Esophagus squamous epithelium (tissue), 4 donors: ENCODE data around the gene PPP1R27.

Experiments
- POLR2A ChIP-seq, 4 donors: fragments of 450-650 bp; IDR thresholded peaks; one replicate each; pipeline ENCODE4 v1.6.1; 2017; ENCODE audit warnings: antibody characterized with exemption in 4 of 4, mild to moderate bottlenecking in 4 of 4, moderate library complexity in 3 of 4
- TF ChIP-seq, protein P1 (sequence below), 6 experiments: fragments of 450-650 bp in 4 of 6; fragments of 200-600 bp in 2 of 6; sonication (generic) in 2 of 6; IDR thresholded peaks; one replicate each; pipeline ENCODE4 v1.5.1; 2016 to 2019; ENCODE audit warnings: antibody characterized with exemption in 6 of 6, mild to moderate bottlenecking in 4 of 6, moderate library complexity in 4 of 6

DNA sequence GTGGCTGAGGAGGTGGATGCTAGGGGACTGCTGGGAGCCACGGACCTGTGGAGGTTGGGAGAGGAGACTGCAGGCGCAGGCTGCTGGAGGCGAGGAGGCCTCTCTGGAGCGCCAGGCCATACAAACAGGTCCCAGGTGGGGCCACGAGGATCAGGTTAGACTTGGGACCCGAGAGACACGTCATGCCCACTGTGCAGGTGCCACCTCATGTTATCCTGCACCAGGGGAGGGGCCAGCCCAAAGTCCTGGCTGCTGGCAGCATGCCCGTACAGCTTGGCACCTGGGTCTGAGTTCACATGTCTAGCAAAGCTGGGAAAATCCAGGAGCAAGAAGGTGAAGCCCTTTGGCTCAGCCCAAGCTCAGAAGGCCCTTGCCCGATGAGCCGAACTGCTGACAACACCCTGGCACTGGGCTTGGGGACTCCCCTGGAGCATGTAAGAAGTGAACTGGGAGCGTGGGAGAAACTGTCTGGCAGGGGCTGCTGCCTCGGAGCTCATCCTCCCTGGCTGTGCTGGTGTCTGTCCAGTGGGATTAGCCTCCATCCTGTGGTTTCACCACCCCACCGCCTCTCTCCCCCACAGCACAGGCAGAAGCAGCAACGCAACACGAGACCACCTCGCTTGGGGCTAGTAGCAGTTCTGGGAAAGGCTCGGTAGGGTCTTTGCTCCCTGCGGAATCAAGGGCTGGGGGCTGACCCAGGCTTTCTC lies 31.0 kb upstream of the PPP1R27 start:
- no peak for TF ChIP-seq POLR2A (IDR thresholded peaks at IDR 0.05)
- TF ChIP-seq, protein P1, sequence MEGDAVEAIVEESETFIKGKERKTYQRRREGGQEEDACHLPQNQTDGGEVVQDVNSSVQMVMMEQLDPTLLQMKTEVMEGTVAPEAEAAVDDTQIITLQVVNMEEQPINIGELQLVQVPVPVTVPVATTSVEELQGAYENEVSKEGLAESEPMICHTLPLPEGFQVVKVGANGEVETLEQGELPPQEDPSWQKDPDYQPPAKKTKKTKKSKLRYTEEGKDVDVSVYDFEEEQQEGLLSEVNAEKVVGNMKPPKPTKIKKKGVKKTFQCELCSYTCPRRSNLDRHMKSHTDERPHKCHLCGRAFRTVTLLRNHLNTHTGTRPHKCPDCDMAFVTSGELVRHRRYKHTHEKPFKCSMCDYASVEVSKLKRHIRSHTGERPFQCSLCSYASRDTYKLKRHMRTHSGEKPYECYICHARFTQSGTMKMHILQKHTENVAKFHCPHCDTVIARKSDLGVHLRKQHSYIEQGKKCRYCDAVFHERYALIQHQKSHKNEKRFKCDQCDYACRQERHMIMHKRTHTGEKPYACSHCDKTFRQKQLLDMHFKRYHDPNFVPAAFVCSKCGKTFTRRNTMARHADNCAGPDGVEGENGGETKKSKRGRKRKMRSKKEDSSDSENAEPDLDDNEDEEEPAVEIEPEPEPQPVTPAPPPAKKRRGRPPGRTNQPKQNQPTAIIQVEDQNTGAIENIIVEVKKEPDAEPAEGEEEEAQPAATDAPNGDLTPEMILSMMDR (IDR thresholded peaks at IDR 0.05) = no peak
